ENCODE measurements around the gene NUP214.
"Not testable (repeated sequence)": the region's sequence is repeated elsewhere in the genome, so short reads cannot be mapped to it uniquely, and the experiment has no call there.

Gene NUP214

GRCh38 chr9:131203431-131204218 lies 78.2 kb downstream of the NUP214 start:
- Histone ChIP-seq H3K27me3 (ENCODE audit: insufficient read depth, low read length) (no peaks in the 10 kb centered on the region), H3K14ac (ENCODE audit: low read length) (no peak overlapping the region), H4K12ac (ENCODE audit: low read depth, low read length) (no peak overlapping the region), H4K91ac (ENCODE audit: low read depth, low read length) (no peak overlapping the region), H3K23ac (ENCODE audit: low read length) (no peak overlapping the region), H3K79me2 (ENCODE audit: control insufficient read depth, insufficient read depth, low read length, poor library complexity) (no peaks in the 10 kb centered on the region), H2BK120ac (ENCODE audit: insufficient read depth, low read length, poor library complexity) (no peak overlapping the region), H3K18ac (ENCODE audit: low read length) (no peak overlapping the region), H3K4ac (ENCODE audit: low read depth, low read length) (no peak overlapping the region), H2BK5ac (ENCODE audit: low read depth, low read length, poor library complexity) (no peak overlapping the region), H4K8ac (ENCODE audit: low read depth, low read length) (no peak overlapping the region), H3K27ac (ENCODE audit: low read depth, low read length) (no peak overlapping the region), H3K79me1 (ENCODE audit: low read length) (no peaks in the 10 kb centered on the region), H3K9me3 (ENCODE audit: insufficient read depth, low read depth, low read length) (peaks cover 2% of the 10 kb centered on the region), H3K4me2 (ENCODE audit: low read length) (no peak overlapping the region), H2AK5ac (ENCODE audit: low read length) (no peak overlapping the region), H3K4me1 (ENCODE audit: control insufficient read depth in 1 of 2, insufficient read depth in 2 of 2, low read length in 2 of 2) (no peaks in the 10 kb centered on the region), H3K9ac (ENCODE audit: low read length) (no peak overlapping the region), H2BK12ac (ENCODE audit: low read length) (no peak overlapping the region), H3K36me3 (ENCODE audit: control insufficient read depth in 1 of 2, insufficient read depth in 2 of 2, low read length in 2 of 2) (peaks cover 23 to 26% of the 10 kb centered on the region in 2 experiments), H2AFZ (ENCODE audit: insufficient read depth, low read length, poor library complexity) (no peak overlapping the region), H3K4me3 (ENCODE audit: low read depth, low read length) (no peak overlapping the region)
- peak in 1 of 2 donors; percentile 48 for DNase-seq
- WGBS (ENCODE audit: extremely low coverage, insufficient coverage, insufficient read length): no CpG with 5 or more reads among the region's 4 CpGs

GRCh38 chr9:131204285-131204684 lies 78.9 kb downstream of the NUP214 start:
- Histone ChIP-seq H3K23ac (ENCODE audit: low read length) (no peak overlapping the region), H2AK5ac (ENCODE audit: low read length) (no peak overlapping the region), H2BK120ac (ENCODE audit: insufficient read depth, low read length, poor library complexity) (no peak overlapping the region), H3K18ac (ENCODE audit: low read length) (no peak overlapping the region), H4K8ac (ENCODE audit: low read depth, low read length) (no peak overlapping the region), H3K4me2 (ENCODE audit: low read length) (no peak overlapping the region), H3K4ac (ENCODE audit: low read depth, low read length) (no peak overlapping the region), H3K9ac (ENCODE audit: low read length) (no peak overlapping the region), H3K27me3 (ENCODE audit: insufficient read depth, low read length) (no peaks in the 10 kb centered on the region), H2BK12ac (ENCODE audit: low read length) (no peak overlapping the region), H3K14ac (ENCODE audit: low read length) (no peak overlapping the region), H2BK5ac (ENCODE audit: low read depth, low read length, poor library complexity) (no peak overlapping the region), H4K12ac (ENCODE audit: low read depth, low read length) (no peak overlapping the region), H3K79me1 (ENCODE audit: low read length) (no peaks in the 10 kb centered on the region), H3K4me1 (ENCODE audit: control insufficient read depth in 1 of 2, insufficient read depth in 2 of 2, low read length in 2 of 2) (no peaks in the 10 kb centered on the region), H3K36me3 (ENCODE audit: control insufficient read depth in 1 of 2, insufficient read depth in 2 of 2, low read length in 2 of 2) (peaks cover 24 to 25% of the 10 kb centered on the region in 2 experiments), H3K4me3 (ENCODE audit: low read depth, low read length) (no peak overlapping the region), H3K9me3 (ENCODE audit: insufficient read depth, low read depth, low read length) (peaks cover 2% of the 10 kb centered on the region), H3K79me2 (ENCODE audit: control insufficient read depth, insufficient read depth, low read length, poor library complexity) (no peaks in the 10 kb centered on the region), H2AFZ (ENCODE audit: insufficient read depth, low read length, poor library complexity) (no peak overlapping the region), H3K27ac (ENCODE audit: low read depth, low read length) (no peak overlapping the region), H4K91ac (ENCODE audit: low read depth, low read length) (no peak overlapping the region)
- DNase-seq: no peak
- no CpG with 5 or more reads among the region's 8 CpGs for WGBS (ENCODE audit: extremely low coverage, insufficient coverage, insufficient read length)

- H3K4me3 ChIP-seq (ENCODE audit: low read depth, low read length): no peak overlapping the region
- no peak overlapping the region for H3K23ac ChIP-seq (ENCODE audit: low read length)
- DNase-seq: no peak
- H3K9ac ChIP-seq (ENCODE audit: low read length): no peak overlapping the region
- no peak overlapping the region for H2BK12ac ChIP-seq (ENCODE audit: low read length)
- no peak overlapping the region for H4K91ac ChIP-seq (ENCODE audit: low read depth, low read length)
- H2AFZ ChIP-seq (ENCODE audit: insufficient read depth, low read length, poor library complexity): no peak overlapping the region
- no peaks in the 10 kb centered on the region for H3K79me1 ChIP-seq (ENCODE audit: low read length)
- H3K14ac ChIP-seq (ENCODE audit: low read length): no peak overlapping the region
- peaks cover 2% of the 10 kb centered on the region for H3K9me3 ChIP-seq (ENCODE audit: insufficient read depth, low read depth, low read length)
- no peak overlapping the region for H3K4me2 ChIP-seq (ENCODE audit: low read length)
- H2AK5ac ChIP-seq (ENCODE audit: low read length): no peak overlapping the region
- peaks cover 20 to 22% of the 10 kb centered on the region in 2 experiments for H3K36me3 ChIP-seq (ENCODE audit: control insufficient read depth in 1 of 2, insufficient read depth in 2 of 2, low read length in 2 of 2)
- no peak overlapping the region for H3K18ac ChIP-seq (ENCODE audit: low read length)
- H3K27me3 ChIP-seq (ENCODE audit: insufficient read depth, low read length): no peaks in the 10 kb centered on the region
- no peak overlapping the region for H4K8ac ChIP-seq (ENCODE audit: low read depth, low read length)
- no peak overlapping the region for H4K12ac ChIP-seq (ENCODE audit: low read depth, low read length)
- no peak overlapping the region for H3K27ac ChIP-seq (ENCODE audit: low read depth, low read length)
- H3K4ac ChIP-seq (ENCODE audit: low read depth, low read length): no peak overlapping the region
- no peak overlapping the region for H2BK120ac ChIP-seq (ENCODE audit: insufficient read depth, low read length, poor library complexity)
- H3K79me2 ChIP-seq (ENCODE audit: control insufficient read depth, insufficient read depth, low read length, poor library complexity): no peaks in the 10 kb centered on the region
- no peak overlapping the region for H2BK5ac ChIP-seq (ENCODE audit: low read depth, low read length, poor library complexity)
- whole genome bisulfite sequencing (ENCODE audit: extremely low coverage, insufficient coverage, insufficient read length): no CpG with 5 or more reads among the region's 3 CpGs
- no peaks in the 10 kb centered on the region for H3K4me1 ChIP-seq (ENCODE audit: control insufficient read depth in 1 of 2, insufficient read depth in 2 of 2, low read length in 2 of 2)
Observed at GRCh38 chr9:131206495-131206894, 81.1 kb downstream of the NUP214 start.

GRCh38 chr9:131211920-131212319 lies 86.5 kb downstream of the NUP214 start:
- H3K27me3 ChIP-seq (ENCODE audit: insufficient read depth, low read length); DNase-seq; H2AK5ac ChIP-seq (ENCODE audit: low read length); H3K79me2 ChIP-seq (ENCODE audit: control insufficient read depth, insufficient read depth, low read length, poor library complexity); H3K79me1 ChIP-seq (ENCODE audit: low read length); H3K9me3 ChIP-seq (ENCODE audit: insufficient read depth, low read depth, low read length); H2BK12ac ChIP-seq (ENCODE audit: low read length); H3K4me3 ChIP-seq (ENCODE audit: low read depth, low read length); H4K12ac ChIP-seq (ENCODE audit: low read depth, low read length); H3K9ac ChIP-seq (ENCODE audit: low read length); H4K91ac ChIP-seq (ENCODE audit: low read depth, low read length); H2BK120ac ChIP-seq (ENCODE audit: insufficient read depth, low read length, poor library complexity); H2AFZ ChIP-seq (ENCODE audit: insufficient read depth, low read length, poor library complexity); H2BK5ac ChIP-seq (ENCODE audit: low read depth, low read length, poor library complexity); H3K4me1 ChIP-seq (ENCODE audit: control insufficient read depth in 1 of 2, insufficient read depth in 2 of 2, low read length in 2 of 2); H3K4me2 ChIP-seq (ENCODE audit: low read length); H3K27ac ChIP-seq (ENCODE audit: low read depth, low read length); H3K14ac ChIP-seq (ENCODE audit: low read length); H3K18ac ChIP-seq (ENCODE audit: low read length); H4K8ac ChIP-seq (ENCODE audit: low read depth, low read length); H3K23ac ChIP-seq (ENCODE audit: low read length); H3K4ac ChIP-seq (ENCODE audit: low read depth, low read length): not testable (repeated sequence)
- peaks cover 7 to 12% of the 10 kb centered on the region in 2 experiments for H3K36me3 ChIP-seq (ENCODE audit: control insufficient read depth in 1 of 2, insufficient read depth in 2 of 2, low read length in 2 of 2)
- WGBS (ENCODE audit: extremely low coverage, insufficient coverage, insufficient read length): no CpG with 5 or more reads among the region's 4 CpGs
